NCI-H748 (cell line): ENCODE data around the gene CCDC40.

Source experiments
- DNase-seq: peaks from one replicate; lab custom pipeline; 2025; ENCODE audit not compliant: unreplicated experiment; lab: John Stamatoyannopoulos, UW

CCDC40 gene

DNA sequence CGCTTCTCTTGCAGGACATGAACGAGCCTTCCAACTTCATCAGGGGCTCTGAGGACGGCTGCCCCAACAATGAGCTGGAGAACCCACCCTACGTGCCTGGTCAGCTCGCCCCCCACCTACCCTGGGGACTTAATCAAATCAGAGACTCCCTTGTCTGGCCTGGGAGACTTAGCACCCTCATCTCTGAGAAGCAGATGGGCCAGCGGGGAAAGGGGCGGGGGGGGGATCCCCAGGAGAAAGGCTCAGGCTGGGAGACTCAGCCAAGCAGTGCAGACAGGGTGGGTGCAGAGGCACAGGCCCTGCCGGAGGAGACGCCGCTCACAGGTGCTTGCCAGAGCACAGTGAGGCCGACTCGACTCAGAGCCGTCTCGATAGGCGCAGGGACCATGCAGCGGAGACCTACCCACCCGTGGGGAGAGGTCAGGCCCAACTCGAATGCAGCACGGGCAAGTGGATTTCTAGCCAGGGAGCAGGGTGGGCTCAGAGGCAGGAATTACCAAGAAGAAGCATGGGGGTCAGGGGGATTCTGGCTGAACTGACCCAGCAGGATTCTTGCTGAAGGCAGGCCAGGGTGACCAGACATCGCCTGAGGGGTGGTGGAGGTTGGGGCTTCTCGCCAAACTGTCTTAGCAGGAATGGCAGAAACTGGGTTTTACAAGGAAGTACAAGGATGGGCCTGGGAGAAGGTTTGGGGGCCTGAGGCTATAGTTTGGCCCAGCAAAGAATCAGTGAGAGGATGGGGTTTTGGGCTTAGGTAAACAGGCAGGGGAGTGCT, 74.7 kb downstream of the CCDC40 start:
- no peak for DNase-seq

DNA sequence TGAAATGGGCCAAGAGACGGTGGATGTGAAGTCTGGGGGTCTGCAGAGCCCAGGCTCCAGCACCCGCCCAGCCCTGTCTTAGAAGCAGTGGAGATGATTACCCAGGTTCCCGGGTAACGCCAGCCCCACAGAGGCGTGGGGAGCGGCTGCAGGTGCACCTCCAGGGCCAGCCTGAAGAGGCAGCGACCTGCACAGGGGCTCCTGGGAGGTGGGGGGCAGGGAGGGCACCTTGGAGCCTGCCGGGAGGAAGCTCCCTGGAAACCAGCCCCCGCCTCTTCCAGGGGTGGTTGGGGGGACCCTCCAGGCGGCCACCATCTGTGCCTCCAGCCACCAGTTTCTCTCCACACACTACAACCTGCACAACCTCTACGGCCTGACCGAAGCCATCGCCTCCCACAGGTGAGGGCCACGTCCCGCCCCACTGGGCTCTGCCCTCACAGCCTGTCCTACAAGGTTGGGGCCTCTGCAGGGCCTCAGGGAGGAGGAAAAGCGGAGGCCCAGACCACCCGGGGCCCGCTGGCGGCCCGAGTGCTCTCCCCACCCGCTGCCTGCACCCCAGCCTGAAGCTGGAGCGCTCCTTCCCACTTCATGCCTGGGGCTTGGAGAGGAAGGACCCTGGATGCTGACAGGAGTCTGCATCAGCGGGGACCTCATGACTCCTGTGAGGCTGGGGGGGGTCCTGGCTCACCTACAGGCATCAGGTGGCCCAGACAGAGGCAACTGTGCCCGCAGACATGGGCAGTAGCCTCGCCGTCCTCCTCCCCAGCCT, 75.4 kb downstream of the CCDC40 start:
- DNase-seq = no peak

- DNase-seq = no peak
These were observed 76.1 kb downstream of the CCDC40 start for GRCh38 chr17:80112471-80113032.

DNA sequence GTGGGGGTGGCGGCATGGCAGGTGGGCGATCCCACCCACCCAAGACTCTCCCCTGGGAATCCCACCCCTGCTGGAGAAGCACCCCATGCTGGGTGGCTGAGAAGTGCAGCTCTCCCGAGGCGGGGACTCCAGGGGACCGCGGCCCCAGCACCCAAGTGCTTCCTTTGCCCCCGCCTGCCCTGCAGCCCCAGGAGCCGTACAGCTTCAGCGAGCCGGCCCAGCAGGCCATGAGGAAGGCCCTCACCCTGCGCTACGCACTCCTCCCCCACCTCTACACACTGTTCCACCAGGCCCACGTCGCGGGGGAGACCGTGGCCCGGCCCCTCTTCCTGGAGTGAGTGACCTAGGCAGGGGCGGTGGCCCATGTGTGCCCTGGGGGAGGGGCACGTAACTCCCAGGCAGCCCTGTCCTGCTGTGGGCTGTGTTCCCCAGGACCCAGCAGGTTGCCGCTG, 76.6 kb downstream of the CCDC40 start:
- DNase-seq = no peak

DNA sequence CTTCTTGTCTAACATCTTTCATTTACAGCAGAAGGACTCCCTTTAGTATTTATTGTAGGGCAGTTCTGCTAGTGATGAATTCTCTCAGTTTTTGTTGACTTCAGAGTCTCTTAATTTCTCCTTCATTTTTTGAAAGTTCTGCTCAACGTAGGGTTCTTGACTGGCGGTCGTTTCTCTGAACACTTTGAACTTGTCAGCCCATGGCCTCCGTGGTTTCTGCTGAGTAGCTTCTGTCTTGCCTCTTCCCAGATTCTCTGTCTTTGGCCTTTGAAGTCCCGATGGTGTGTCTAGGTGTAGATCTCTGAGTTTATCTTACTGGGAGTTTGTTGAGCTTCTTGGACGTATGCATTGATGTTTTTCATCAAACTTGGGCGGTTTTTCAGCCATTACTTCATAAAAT, 78.3 kb downstream of the CCDC40 start:
- no peak for DNase-seq

DNA sequence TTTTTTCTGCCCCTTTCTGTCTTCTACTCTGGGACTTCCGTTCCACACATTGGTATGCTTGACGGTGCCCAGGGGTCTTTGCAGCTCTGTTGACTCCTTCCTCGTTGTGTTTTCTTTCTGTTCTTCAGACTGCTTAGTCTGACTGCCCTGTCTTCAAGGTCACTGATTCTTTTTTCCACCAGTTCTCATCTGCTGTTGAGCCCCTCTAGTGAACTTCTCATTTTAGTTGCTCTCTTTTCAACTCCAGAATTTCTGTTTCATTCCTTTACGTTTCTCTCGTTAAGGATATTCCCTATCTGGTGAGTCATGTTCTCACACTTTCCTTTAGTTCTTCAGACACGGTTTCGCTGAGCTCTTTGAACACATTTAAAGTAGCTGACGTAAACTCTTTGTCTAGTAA, 78.7 kb downstream of the CCDC40 start:
- no peak for DNase-seq

DNA sequence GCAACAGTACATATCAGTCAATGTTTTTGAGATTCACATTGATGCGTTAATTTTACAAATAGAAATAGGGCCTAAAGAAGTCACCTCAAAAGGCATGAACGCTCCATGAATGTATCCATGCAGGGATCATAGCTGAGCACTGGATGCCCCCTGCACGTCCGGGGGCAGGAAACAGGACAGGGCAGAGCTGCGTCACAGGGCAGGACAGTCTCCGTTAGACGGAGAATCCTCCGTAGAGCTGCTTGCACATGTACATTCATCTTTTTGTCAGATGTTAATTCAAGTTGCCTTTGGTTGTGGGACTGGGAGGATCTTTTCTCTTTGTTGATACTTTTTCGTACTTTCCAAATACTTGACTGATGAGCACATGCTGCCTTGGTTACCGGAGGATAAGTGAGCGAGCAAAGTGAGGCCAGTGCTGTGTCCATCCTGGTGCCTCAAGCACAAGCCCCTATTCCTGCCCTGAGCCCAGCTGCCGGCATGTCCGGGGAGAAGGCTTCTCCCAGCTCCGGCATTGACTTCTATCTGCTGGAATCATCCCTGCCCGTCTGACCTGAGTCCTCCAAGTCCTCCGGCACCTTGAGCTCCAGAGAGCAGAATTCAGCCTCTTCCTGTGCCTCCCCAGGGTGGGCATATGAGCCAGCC, 80.0 kb downstream of the CCDC40 start:
- no peak for DNase-seq

DNA sequence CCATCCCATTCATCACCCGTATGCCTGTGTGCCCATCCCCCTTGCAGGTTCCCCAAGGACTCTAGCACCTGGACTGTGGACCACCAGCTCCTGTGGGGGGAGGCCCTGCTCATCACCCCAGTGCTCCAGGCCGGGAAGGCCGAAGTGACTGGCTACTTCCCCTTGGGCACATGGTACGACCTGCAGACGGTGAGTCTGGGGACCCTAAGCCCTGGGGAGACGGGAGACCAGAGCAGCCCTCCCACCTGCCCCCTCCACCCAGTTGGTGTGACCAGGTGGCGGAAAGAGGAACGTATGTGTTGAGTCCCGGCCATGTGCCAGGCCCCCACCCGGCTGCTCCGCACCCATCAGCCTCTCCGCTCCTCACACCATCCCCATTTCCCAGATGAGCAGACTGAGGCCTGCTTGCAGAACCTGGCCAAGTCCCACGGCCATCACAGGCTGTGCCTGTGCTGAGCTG, 80.5 kb downstream of the CCDC40 start:
- DNase-seq = no peak

- DNase-seq = no peak
These were observed 81.3 kb downstream of the CCDC40 start for GRCh38 chr17:80117491-80118401.

DNA sequence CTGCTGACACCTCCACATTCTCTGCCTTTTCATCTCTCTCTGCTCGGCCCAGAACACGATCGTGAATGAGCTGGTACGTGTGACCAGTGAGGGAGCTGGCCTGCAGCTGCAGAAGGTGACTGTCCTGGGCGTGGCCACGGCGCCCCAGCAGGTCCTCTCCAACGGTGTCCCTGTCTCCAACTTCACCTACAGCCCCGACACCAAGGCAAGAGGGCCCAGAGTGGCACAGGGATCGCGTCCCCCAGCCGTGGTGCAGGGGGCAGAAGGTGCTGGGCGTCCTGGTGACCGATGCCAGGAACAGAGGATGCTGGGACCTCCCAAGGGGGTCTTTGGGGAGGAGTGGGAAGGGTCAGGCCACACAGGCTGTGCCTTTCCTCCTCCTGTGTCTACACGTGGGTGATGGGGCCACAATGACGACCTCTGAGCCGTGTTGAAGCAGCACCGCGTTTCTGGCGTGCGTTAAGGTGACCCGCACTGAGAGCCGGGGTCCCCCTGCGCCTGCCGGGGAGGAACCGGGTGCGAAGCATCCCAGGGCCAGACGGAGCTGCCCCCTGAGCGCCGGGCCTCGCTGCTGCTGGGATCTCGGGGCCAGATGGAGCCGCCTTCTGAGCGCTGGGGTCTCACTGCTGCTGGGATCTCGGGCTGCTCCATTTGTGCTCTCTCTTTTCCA, 82.3 kb downstream of the CCDC40 start:
- no peak for DNase-seq

GRCh38 chr17:80119271-80119791, 82.9 kb downstream of the CCDC40 start:
- DNase-seq = no peak

DNA sequence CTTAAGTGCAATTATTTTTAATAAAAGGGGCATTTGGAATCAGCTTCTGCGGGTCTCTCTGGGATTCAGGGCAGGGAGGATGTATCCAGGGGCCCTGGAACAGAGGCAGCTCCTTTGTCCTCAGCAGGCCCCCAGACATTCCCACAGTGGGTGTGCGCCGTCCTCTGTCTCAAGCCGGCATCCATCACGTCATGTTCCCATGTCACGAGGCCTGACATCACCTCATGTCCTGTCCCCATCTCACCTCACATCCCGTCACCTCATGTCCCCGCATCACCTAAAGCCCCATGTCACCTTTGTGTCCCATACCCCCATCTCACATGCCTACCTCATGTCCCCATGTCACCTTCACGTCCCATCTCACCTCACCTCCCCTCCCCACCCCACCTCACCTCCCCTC, 83.4 kb downstream of the CCDC40 start:
- no peak for DNase-seq

DNA sequence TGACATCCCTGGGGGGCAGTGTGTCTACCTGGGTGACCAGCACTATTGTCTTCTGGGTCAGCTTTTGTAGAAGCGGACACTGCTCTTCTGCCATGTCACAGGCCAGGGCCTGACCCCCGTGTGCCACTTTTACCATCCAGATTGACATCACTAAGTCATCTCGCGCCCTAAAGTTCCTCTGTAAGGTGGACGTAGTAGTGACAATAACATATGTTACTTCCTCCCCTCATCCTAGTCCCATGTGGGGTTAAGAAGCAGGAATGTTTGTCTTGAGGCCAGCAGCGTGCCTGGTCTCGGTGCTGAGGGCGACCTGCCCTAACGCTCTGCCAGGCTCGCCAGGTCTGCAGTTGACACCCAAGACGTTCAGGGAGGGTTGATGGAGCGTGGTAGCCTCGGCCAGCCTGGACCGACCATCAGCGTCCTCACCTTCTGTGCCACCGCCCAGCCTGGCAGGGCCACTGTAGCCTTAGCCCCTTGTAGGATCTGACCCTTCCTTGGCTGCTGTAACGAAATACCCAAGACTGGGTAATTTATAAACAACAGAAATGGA, 85.7 kb downstream of the CCDC40 start:
- DNase-seq = no peak

- no peak for DNase-seq
These were observed 86.6 kb downstream of the CCDC40 start for GRCh38 chr17:80122926-80123505.

DNA sequence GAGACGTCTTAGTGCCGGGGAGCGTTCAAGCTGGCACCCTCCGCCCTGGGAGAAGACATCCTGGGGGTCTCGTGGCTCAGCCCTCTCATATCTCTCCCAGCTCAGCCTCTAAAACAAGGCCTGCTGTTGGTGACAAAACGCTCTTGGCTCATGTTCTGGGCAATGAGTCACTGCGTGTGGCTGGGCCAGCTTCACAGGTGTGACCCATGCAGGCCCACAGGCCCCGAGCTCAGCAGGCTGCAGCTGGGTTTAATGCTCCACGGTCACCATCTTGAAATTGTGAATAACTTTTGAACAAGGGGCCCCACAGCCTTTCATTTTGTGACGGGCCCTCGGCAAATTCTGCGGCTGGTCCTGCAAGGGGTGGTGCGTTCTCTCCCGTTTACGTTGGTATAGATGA, 87.3 kb downstream of the CCDC40 start:
- DNase-seq = no peak

DNA sequence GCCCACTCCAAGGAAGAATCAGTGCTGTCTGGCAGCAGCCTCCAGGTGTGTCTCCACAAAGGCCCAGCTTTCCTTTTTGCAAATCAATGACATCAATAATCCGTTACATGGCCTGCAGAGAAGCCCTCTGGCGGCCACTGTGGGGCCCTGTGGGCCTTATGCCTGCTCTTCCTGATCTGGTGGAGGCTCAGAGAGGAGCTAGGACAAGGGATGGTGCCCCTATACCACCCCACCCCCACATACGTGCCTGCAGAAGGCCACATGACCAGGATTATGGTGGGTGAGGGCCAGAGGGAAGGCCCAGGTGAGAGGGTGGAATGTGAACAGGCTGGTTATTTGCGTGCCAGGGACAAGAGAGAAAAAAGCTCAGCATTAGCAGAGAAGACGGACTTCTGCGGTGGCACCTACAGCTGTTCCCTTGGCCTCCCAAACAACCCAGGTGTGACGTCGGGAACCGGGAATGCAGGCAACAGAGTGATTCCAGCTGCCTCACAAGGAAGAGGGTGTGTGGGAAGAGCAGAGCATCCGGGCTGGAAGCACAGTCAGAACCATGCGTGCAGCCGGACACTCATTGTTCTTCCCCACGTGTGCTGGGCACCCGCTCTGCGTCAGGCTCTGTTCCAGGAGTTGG, 88.0 kb downstream of the CCDC40 start:
- peak; percentile 18 for DNase-seq

- DNase-seq = no peak
These were observed 89.4 kb downstream of the CCDC40 start for GRCh38 chr17:80125656-80126448.

- DNase-seq = no peak
These were observed 89.9 kb downstream of the CCDC40 start for GRCh38 chr17:80126449-80126715.
